Ishikawa (cell line): Measurements from ENCODE around the gene TXLNB.

Experiments
- CEBPB ChIP-seq: IDR thresholded peaks from 2 replicates; pipeline ENCODE4 v1.6.1; 2012
- FOXM1 ChIP-seq: IDR thresholded peaks from 2 replicates; pipeline ENCODE4 v1.6.1; 2012; ENCODE audit warnings: low read depth, borderline replicate concordance
- TAF1 ChIP-seq: IDR thresholded peaks from 2 replicates; pipeline ENCODE4 v1.6.1; 2012; ENCODE audit warnings: low read depth, mild to moderate bottlenecking
- TCF12 ChIP-seq: IDR thresholded peaks from 2 replicates; pipeline ENCODE4 v1.6.1; 2012; ENCODE audit warnings: low read depth
- YY1 ChIP-seq: IDR thresholded peaks from 2 replicates; pipeline ENCODE4 v1.6.1; 2012; ENCODE audit warnings: low read depth
- TF ChIP-seq, protein P1 (sequence below): IDR thresholded peaks from 2 replicates; pipeline ENCODE4 v1.6.1; 2012; ENCODE audit warnings: low read depth, mild to moderate bottlenecking

DNA sequence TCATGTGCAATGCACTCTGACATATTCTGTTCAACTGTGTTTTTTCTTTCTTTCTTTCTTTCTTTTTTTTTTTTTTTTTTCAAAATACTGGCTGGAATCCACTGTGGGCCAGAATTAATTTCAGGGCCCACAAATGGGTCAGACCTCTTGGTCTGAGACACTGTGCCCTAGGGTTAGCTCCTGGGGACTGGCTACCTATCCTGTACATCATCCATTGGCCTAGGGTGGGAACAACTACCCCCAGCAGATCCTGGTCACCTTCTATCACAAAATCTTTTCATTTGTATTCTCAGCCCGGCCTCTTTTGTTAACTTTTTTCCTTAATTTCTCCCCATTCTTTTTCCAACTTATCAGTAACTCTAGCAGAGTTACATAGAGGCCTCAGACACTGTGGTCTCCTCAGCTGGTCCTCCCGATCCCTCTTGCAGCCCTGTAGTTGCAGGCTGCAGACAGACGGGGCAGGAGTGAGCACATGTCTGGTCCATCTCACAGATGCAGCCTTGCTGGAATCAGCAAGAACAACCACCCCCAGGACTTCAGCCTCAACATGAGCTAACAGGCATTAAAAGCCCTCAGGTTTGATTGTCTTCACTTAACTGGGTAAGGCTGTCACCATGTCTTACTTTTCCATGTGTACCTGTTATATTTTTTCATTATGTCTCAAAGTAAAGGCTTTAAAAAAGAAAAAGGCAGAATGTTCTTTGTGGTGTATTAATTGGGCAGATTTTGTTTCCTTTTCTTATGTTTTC is 41.3 kb downstream of the TXLNB start:
- TF ChIP-seq TAF1 (no peak), TCF12 (no peak), FOXM1 (no peak), CEBPB (no peak), YY1 (no peak)
- TF ChIP-seq, protein P1, sequence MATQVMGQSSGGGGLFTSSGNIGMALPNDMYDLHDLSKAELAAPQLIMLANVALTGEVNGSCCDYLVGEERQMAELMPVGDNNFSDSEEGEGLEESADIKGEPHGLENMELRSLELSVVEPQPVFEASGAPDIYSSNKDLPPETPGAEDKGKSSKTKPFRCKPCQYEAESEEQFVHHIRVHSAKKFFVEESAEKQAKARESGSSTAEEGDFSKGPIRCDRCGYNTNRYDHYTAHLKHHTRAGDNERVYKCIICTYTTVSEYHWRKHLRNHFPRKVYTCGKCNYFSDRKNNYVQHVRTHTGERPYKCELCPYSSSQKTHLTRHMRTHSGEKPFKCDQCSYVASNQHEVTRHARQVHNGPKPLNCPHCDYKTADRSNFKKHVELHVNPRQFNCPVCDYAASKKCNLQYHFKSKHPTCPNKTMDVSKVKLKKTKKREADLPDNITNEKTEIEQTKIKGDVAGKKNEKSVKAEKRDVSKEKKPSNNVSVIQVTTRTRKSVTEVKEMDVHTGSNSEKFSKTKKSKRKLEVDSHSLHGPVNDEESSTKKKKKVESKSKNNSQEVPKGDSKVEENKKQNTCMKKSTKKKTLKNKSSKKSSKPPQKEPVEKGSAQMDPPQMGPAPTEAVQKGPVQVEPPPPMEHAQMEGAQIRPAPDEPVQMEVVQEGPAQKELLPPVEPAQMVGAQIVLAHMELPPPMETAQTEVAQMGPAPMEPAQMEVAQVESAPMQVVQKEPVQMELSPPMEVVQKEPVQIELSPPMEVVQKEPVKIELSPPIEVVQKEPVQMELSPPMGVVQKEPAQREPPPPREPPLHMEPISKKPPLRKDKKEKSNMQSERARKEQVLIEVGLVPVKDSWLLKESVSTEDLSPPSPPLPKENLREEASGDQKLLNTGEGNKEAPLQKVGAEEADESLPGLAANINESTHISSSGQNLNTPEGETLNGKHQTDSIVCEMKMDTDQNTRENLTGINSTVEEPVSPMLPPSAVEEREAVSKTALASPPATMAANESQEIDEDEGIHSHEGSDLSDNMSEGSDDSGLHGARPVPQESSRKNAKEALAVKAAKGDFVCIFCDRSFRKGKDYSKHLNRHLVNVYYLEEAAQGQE: no peak
